ENCODE results near the gene MTREX. TPM values are rescaled to one million over a fixed set of nuclear protein-coding genes. Genes with fewer than 3 reads are reported as not detected.

Gene MTREX
- total RNA-seq (2022; extraction: Qiagen RNA extraction) = 31.9 to 45.5 TPM (median 42.5 TPM) in 5 replicates

GRCh38 chr5:55307383-55308253 is at the start of gene MTREX, which contains the start of gene DHX29:
Gene MTREX (plus strand): TSS chr5:55307989. CDS start chr5:55308014, 25 bp downstream.
Gene DHX29 (minus strand): TSS chr5:55307694. CDS start chr5:55307573, 121 bp downstream.

Other genes starting within 250 kb of the MTREX start
- gene GZMA, start 205.3 kb upstream of the MTREX start, total RNA-seq (2022; extraction: Qiagen RNA extraction) = not detected in 5 replicates
- 33.0 to 34.8 TPM (median 34.3 TPM) in 5 replicates for gene GPX8, start 147.8 kb upstream of the MTREX start, total RNA-seq (2022; extraction: Qiagen RNA extraction)
- gene CDC20B, start 134.8 kb upstream of the MTREX start, total RNA-seq (2022; extraction: Qiagen RNA extraction) = 0.06 to 0.09 TPM (median 0.08 TPM) in 5 replicates
- 1.4 to 3.0 TPM (median 1.9 TPM) in 5 replicates for gene MCIDAS, start 80.7 kb upstream of the MTREX start, total RNA-seq (2022; extraction: Qiagen RNA extraction)
- gene CCNO, start 74.4 kb upstream of the MTREX start, total RNA-seq (2022; extraction: Qiagen RNA extraction) = 4.0 to 6.1 TPM (median 5.7 TPM) in 5 replicates
- gene DHX29, start 295 bp upstream of the MTREX start, total RNA-seq (2022; extraction: Qiagen RNA extraction) = 21.1 to 26.8 TPM (median 25.1 TPM) in 5 replicates
- 27.5 to 37.2 TPM (median 34.4 TPM) in 5 replicates for gene PLPP1, start 227.0 kb downstream of the MTREX start, total RNA-seq (2022; extraction: Qiagen RNA extraction)